Keratinocyte (primary cell): ENCODE data around the gene PTGDS. TPM values are rescaled to one million over a fixed set of nuclear protein-coding genes. Genes with fewer than 3 reads are reported as not detected.

Experiments
- DNase-seq: peaks from one replicate; pipeline ENCODE4 v3.0.0-alpha.2; 2011; ENCODE audit warnings: low read depth, missing footprints, low spot score
- FAIRE-seq: peaks from 2 replicates; lab custom pipeline; 2011; peaks lifted over from hg19 to GRCh38; lab: Jason Lieb, UNC
- H2AFZ ChIP-seq: 2 replicates; pipeline ENCODE4 v1.6.0; 2012; ENCODE audit warnings: low read length, control low read depth, inconsistent platforms; ENCODE audit not compliant: control insufficient read depth
- H3K27ac ChIP-seq: 2 replicates; pipeline ENCODE4 v1.5.1; 2011; ENCODE audit warnings: low read length; ENCODE audit not compliant: control insufficient read depth, insufficient read depth
- H3K27me3 ChIP-seq: 3 replicates; pipeline ENCODE4 v1.6.0; 2011; ENCODE audit warnings: low read length; ENCODE audit not compliant: control insufficient read depth, insufficient read depth; ENCODE audit errors: extremely low read depth
- H3K36me3 ChIP-seq, 2 experiments: 2 replicates in 1 of 2; 3 replicates in 1 of 2; pipeline ENCODE4 v1.5.1; 2011; ENCODE audit warnings: low read length in 2 of 2, mild to moderate bottlenecking in 1 of 2; ENCODE audit not compliant: control insufficient read depth in 2 of 2, insufficient read depth in 2 of 2; ENCODE audit errors: extremely low read depth in 1 of 2
- H3K4me1 ChIP-seq: 3 replicates; pipeline ENCODE4 v1.5.1; 2011; ENCODE audit warnings: low read length; ENCODE audit not compliant: control insufficient read depth, insufficient read depth; ENCODE audit errors: extremely low read depth
- H3K4me2 ChIP-seq: 3 replicates; pipeline ENCODE4 v1.6.0; 2011; ENCODE audit warnings: low read depth, low read length; ENCODE audit not compliant: control insufficient read depth, insufficient read depth; ENCODE audit errors: extremely low read depth
- H3K4me3 ChIP-seq, 3 experiments: fragments of 200-600 bp in 1 of 3; sonication (generic) in 1 of 3; 2 replicates in 2 of 3; 3 replicates in 1 of 3; pipeline ENCODE4 v1.5.1; 2011 to 2016; ENCODE audit warnings: low read length in 3 of 3, mild to moderate bottlenecking in 3 of 3, control low read depth in 2 of 3, inconsistent platforms in 1 of 3, low read depth in 1 of 3, mixed read lengths in 1 of 3, mixed run types in 1 of 3, moderate library complexity in 1 of 3; ENCODE audit not compliant: control insufficient read depth in 2 of 3, insufficient read depth in 2 of 3; ENCODE audit errors: extremely low read depth in 1 of 3
- H3K79me2 ChIP-seq: 2 replicates; pipeline ENCODE4 v1.6.0; 2012; ENCODE audit warnings: low read length; ENCODE audit not compliant: control insufficient read depth, insufficient read depth
- H3K9ac ChIP-seq: 3 replicates; pipeline ENCODE4 v1.6.0; 2011; ENCODE audit warnings: low read length; ENCODE audit not compliant: control insufficient read depth, insufficient read depth; ENCODE audit errors: extremely low read depth
- H3K9me1 ChIP-seq: 3 replicates; pipeline ENCODE4 v1.6.0; 2011; ENCODE audit warnings: low read length; ENCODE audit not compliant: control insufficient read depth, insufficient read depth; ENCODE audit errors: extremely low read depth
- H3K9me3 ChIP-seq: 2 replicates; pipeline ENCODE4 v1.5.1; 2012; ENCODE audit warnings: low read depth, low read length; ENCODE audit not compliant: control insufficient read depth
- H4K20me1 ChIP-seq: 3 replicates; pipeline ENCODE4 v1.6.0; 2011; ENCODE audit warnings: low read length; ENCODE audit not compliant: control insufficient read depth, insufficient read depth; ENCODE audit errors: extremely low read depth
- CTCF ChIP-seq, 3 experiments: IDR thresholded peaks in 1 of 3; conservative IDR thresholded peaks in 1 of 3; optimal IDR thresholded peaks in 1 of 3; 2 replicates in 2 of 3; 3 replicates in 1 of 3; pipeline versions ENCODE3 to v1.5.1; 2011; ENCODE audit warnings: low read length in 3 of 3, mild to moderate bottlenecking in 3 of 3, moderate library complexity in 2 of 3, control low read depth in 1 of 3, inconsistent platforms in 1 of 3; ENCODE audit not compliant: insufficient read depth in 2 of 3; ENCODE audit errors: extremely low read depth in 1 of 3
- EZH2 ChIP-seq: IDR thresholded peaks from one replicate; pipeline ENCODE4 v1.6.1; 2012; ENCODE audit warnings: inconsistent platforms, mild to moderate bottlenecking, low read length, moderate library complexity
- dilution Hi-C: fragments of 300-500 bp; cut with MboI; formaldehyde crosslinking; loops from one replicate; pipeline ENCODE4 v1.7.0; 2020; ENCODE audit warnings: low sequenced_read_pairs; ENCODE audit not compliant: extremely low pct_ligation_motif_present
- polyA plus RNA-seq, 5 experiments: library from polyadenylated mRNA; depleted of rRNA in 3 of 5; stranded (reverse) in 3 of 5; stranded (forward) in 1 of 5; unstranded in 1 of 5; fragments of >200 nt; gene quantifications; 1 replicate in 1 of 5; 2 replicates in 3 of 5; 3 replicates in 1 of 5; pipeline versions ENCODE4 v1.2.1 to v1.2.3, GENCODE V29; 2011 to 2012; ENCODE audit warnings: missing spikeins in 2 of 5, low read depth in 1 of 5, low replicate concordance in 1 of 5

Gene PTGDS
- polyA plus RNA-seq, 1 donor (not counting 4 experiments of a cell fraction or from before 2014, with no cell fraction given): not detected

- no peak overlapping the region for H3K27ac ChIP-seq
- TF ChIP-seq CTCF (optimal IDR thresholded peaks at IDR 0.05 in 1 of 3, IDR thresholded peaks at IDR 0.05 in 1 of 3, conservative IDR thresholded peaks at IDR 0.05 in 1 of 3; ENCODE audit: extremely low read depth in 1 of 3, insufficient read depth in 2 of 3, low read length in 3 of 3): no peak
- no peak for TF ChIP-seq EZH2
- H3K4me3 ChIP-seq: no peak overlapping the region
- H4K20me1 ChIP-seq: no peaks in the 10 kb centered on the region
- peaks cover 9% of the 10 kb centered on the region for H3K4me1 ChIP-seq
- H3K9ac ChIP-seq: no peak overlapping the region
- no peaks in the 10 kb centered on the region for H3K36me3 ChIP-seq
- no peak overlapping the region for H2AFZ ChIP-seq
- H3K27me3 ChIP-seq: no peaks in the 10 kb centered on the region
- H3K4me2 ChIP-seq: no peak overlapping the region
- FAIRE-seq (no peak), DNase-seq (no peak)
- dilution Hi-C loops: no loop called here
- H3K9me3 ChIP-seq: no peaks in the 10 kb centered on the region
- H3K9me1 ChIP-seq: no peaks in the 10 kb centered on the region
- H3K79me2 ChIP-seq: no peaks in the 10 kb centered on the region
Measured at GRCh38 chr9:137001857-137002645, 24.7 kb downstream of the PTGDS start.

- DNase-seq: no peak
- H3K4me3 ChIP-seq: no peak overlapping the region
- no peaks in the 10 kb centered on the region for H4K20me1 ChIP-seq
- H3K4me2 ChIP-seq: no peak overlapping the region
- no peaks in the 10 kb centered on the region for H3K79me2 ChIP-seq
- H2AFZ ChIP-seq: no peak overlapping the region
- no peak for FAIRE-seq
- dilution Hi-C loops: no loop called here
- H3K9me3 ChIP-seq: no peaks in the 10 kb centered on the region
- H3K27me3 ChIP-seq: no peaks in the 10 kb centered on the region
- no peak overlapping the region for H3K9ac ChIP-seq
- TF ChIP-seq EZH2 (no peak), CTCF (optimal IDR thresholded peaks at IDR 0.05 in 1 of 3, IDR thresholded peaks at IDR 0.05 in 1 of 3, conservative IDR thresholded peaks at IDR 0.05 in 1 of 3; ENCODE audit: extremely low read depth in 1 of 3, insufficient read depth in 2 of 3, low read length in 3 of 3) (no peak)
- H3K27ac ChIP-seq: no peak overlapping the region
- no peaks in the 10 kb centered on the region for H3K36me3 ChIP-seq
- no peaks in the 10 kb centered on the region for H3K9me1 ChIP-seq
- H3K4me1 ChIP-seq: peaks cover 6% of the 10 kb centered on the region
Measured at GRCh38 chr9:137002646-137003041, 25.3 kb downstream of the PTGDS start.
